H1 (cell line): Measurements from ENCODE around the gene PIGZ. TPM values are rescaled to one million over a fixed set of nuclear protein-coding genes. Genes with fewer than 3 reads are reported as not detected.

Experiments
- ATF2 ChIP-seq: IDR thresholded peaks from 2 replicates; pipeline ENCODE4 v1.6.1; 2012; ENCODE audit warnings: low read length, inconsistent platforms
- CEBPB ChIP-seq: IDR thresholded peaks from 2 replicates; pipeline ENCODE4 v1.6.1; 2012; ENCODE audit warnings: low read depth, low read length
- RBBP5 ChIP-seq: IDR thresholded peaks from 2 replicates; pipeline ENCODE4 v1.7.1; 2012; ENCODE audit warnings: low read depth, mild to moderate bottlenecking, inconsistent platforms, low read length, moderate library complexity, borderline replicate concordance
- polyA plus RNA-seq, 7 experiments: library from polyadenylated mRNA; depleted of rRNA in 3 of 7; stranded (reverse) in 5 of 7; unstranded in 2 of 7; fragments of >200 nt in 5 of 7; fragments of 200-250 nt in 2 of 7; gene quantifications; 1 replicate in 5 of 7; 2 replicates in 1 of 7; 4 replicates in 1 of 7; pipeline versions ENCODE4 v1.2.1 to v1.2.3, GENCODE V29; 2011 to 2013; ENCODE audit warnings: missing spikeins in 2 of 7, mixed read lengths in 2 of 7
- total RNA-seq: library from RNA; stranded (reverse); fragmentation: NEBNext Ultra II Directional; extraction: Animal tissue kit (Norgen Biotek cat#: 25700); gene quantifications from 2 replicates; pipeline ENCODE4 v1.2.1, GENCODE V29; 2021

PIGZ gene
- total and polyA plus RNA-seq, 2 of the 8 experiments (the other 6 are each of a cell fraction or from before 2014, with no cell fraction given), result 0.32 TPM; not detected in 1

- no peak for TF ChIP-seq ATF2
- no peak for TF ChIP-seq CEBPB
- TF ChIP-seq RBBP5, result no peak
Observed at GRCh38 chr3:196996454-196997265, 28.0 kb upstream of the PIGZ start (continued).
